Tibial artery (tissue), 4 donors: ENCODE measurements around the gene PKD2.

Experiments used
- DNase-seq, 2 donors: peaks; one replicate each; pipeline ENCODE4 v3.0.0-alpha.2; 2019
- H3K27ac ChIP-seq, 2 donors: fragments of 200-600 bp; sonication (generic) in 1 of 2; 1 replicate in 1 of 2; 2 replicates in 1 of 2; pipeline ENCODE4 v1.5.1; 2018 to 2019; ENCODE audit warnings: mild to moderate bottlenecking in 1 of 2
- H3K27me3 ChIP-seq, 2 donors: fragments of 200-600 bp; sonication (generic) in 1 of 2; one replicate each; pipeline versions ENCODE4 v1.5.1 to v1.6.0; 2016 to 2019
- H3K36me3 ChIP-seq, 3 donors: fragments of 200-600 bp; sonication (generic) in 2 of 3; one replicate each; pipeline ENCODE4 v1.5.1; 2016 to 2019; ENCODE audit warnings: mild to moderate bottlenecking in 2 of 3
- H3K4me1 ChIP-seq, 4 donors: fragments of 200-600 bp; sonication (generic) in 2 of 4; 1 replicate in 3 of 4; 2 replicates in 1 of 4; pipeline ENCODE4 v1.5.1; 2016 to 2019
- H3K4me3 ChIP-seq, 2 donors: fragments of 200-600 bp; sonication (generic) in 1 of 2; 1 replicate in 1 of 2; 2 replicates in 1 of 2; pipeline ENCODE4 v1.5.1; 2018 to 2019; ENCODE audit warnings: mild to moderate bottlenecking in 2 of 2
- H3K9me3 ChIP-seq, 3 donors: fragments of 200-600 bp; sonication (generic) in 1 of 3; one replicate each; pipeline ENCODE4 v1.5.1; 2016 to 2019
- intact Hi-C: fragments of 100-400 bp; cut with DNase I; formaldehyde crosslinking; loops from one replicate; pipeline ENCODE4 v1.15.0; 2023; ENCODE audit warnings: low total_unique reads
- TF ChIP-seq, protein P1 (sequence below), 2 experiments: fragments of 200-600 bp in 1 of 2; fragments of 450-650 bp in 1 of 2; IDR thresholded peaks; one replicate each; pipeline ENCODE4 v1.5.1; 2017 to 2019; ENCODE audit warnings: antibody characterized with exemption in 2 of 2, mild to moderate bottlenecking in 1 of 2, moderate library complexity in 1 of 2

Gene PKD2

DNA sequence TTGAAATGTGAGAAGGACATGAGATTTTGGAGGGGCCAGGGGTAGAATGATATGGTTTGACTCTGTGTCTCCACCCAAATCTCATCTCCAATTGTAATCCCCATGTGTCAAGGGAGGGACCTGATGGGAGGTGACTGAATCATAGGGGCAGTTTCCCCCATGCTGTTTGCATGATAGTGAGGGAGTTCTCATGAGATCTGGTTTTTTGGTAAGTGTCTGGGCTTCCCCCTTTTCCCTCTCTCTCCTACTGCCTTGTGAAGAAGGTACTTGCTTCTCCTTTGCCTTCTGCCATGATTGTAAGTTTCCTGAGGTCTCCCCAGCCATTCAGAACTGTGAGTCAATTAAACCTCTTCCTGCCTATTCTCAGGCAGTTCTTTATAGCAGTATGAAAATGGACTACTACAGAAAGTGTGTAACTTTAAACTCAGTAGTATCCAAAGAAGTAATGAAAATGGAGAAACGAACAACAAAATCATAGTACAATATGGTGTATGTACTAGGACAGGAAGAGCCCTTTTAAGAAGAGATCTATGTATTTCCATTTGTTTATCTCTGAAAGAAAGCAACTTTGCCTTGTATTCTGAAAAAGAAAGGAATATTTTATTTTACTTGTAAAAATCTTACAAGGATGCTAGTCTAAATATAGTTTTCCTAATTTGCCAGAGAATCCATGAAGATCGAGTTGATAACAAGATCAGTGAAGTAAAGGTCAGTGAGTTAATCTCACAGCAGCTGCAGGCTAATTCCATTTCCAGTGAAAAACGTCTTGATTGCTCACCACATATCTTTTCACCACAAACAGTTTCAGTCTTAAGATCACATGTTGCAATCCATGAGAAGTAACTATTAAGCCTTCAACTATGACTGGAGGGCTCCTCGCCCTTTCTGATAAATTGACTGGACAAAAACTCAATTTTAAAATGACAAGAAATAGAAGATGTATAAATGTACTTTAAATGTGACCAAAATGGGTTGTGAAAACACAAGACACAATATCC lies 20.5 kb downstream of the PKD2 start:
- H3K27me3 ChIP-seq = no peaks in the 10 kb centered on the region
- no peaks in the 10 kb centered on the region for H3K9me3 ChIP-seq
- DNase-seq = no peak
- intact Hi-C loops = no loop called here
- H3K27ac ChIP-seq = peak overlapping the region; percentile 17 to 23
- TF ChIP-seq, protein P1, sequence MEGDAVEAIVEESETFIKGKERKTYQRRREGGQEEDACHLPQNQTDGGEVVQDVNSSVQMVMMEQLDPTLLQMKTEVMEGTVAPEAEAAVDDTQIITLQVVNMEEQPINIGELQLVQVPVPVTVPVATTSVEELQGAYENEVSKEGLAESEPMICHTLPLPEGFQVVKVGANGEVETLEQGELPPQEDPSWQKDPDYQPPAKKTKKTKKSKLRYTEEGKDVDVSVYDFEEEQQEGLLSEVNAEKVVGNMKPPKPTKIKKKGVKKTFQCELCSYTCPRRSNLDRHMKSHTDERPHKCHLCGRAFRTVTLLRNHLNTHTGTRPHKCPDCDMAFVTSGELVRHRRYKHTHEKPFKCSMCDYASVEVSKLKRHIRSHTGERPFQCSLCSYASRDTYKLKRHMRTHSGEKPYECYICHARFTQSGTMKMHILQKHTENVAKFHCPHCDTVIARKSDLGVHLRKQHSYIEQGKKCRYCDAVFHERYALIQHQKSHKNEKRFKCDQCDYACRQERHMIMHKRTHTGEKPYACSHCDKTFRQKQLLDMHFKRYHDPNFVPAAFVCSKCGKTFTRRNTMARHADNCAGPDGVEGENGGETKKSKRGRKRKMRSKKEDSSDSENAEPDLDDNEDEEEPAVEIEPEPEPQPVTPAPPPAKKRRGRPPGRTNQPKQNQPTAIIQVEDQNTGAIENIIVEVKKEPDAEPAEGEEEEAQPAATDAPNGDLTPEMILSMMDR (IDR thresholded peaks at IDR 0.05) = no peak
- no peak overlapping the region for H3K4me3 ChIP-seq
- H3K4me1 ChIP-seq = peaks cover 0 to 36% (median 6%) of the 10 kb centered on the region in 4 donors
- H3K36me3 ChIP-seq = peaks cover 17 to 46% (median 33%) of the 10 kb centered on the region in 3 donors

DNA sequence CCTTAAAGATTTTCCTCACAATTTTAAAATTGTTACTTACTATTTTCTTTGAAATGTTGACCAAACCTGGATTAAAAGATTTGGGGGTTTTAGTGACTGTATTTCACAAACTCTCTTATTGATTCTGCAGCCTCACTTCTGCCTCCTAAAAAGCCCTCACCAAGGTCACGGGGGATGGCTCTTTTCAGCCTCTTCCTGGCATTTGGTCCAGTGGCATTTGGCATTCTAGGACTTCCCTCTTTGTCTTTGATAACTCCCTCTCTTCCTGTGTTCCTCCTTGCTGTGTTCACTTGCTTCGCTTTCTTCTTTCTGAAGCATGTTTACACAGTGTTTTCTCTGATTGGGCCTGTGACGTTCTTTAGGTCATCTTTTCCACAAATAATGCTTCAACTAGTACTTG lies 21.5 kb downstream of the PKD2 start:
- Histone ChIP-seq H3K27me3 (no peaks in the 10 kb centered on the region), H3K4me1 (peaks cover 0 to 29% (median 6%) of the 10 kb centered on the region in 4 donors), H3K27ac (peak overlapping the region in 1 of 2 donors; percentile 17), H3K9me3 (no peaks in the 10 kb centered on the region), H3K4me3 (no peak overlapping the region), H3K36me3 (peaks cover 17 to 52% (median 33%) of the 10 kb centered on the region in 3 donors)
- intact Hi-C loops = no loop called here
- no peak for DNase-seq
- TF ChIP-seq, protein P1 (IDR thresholded peaks at IDR 0.05) = no peak

DNA sequence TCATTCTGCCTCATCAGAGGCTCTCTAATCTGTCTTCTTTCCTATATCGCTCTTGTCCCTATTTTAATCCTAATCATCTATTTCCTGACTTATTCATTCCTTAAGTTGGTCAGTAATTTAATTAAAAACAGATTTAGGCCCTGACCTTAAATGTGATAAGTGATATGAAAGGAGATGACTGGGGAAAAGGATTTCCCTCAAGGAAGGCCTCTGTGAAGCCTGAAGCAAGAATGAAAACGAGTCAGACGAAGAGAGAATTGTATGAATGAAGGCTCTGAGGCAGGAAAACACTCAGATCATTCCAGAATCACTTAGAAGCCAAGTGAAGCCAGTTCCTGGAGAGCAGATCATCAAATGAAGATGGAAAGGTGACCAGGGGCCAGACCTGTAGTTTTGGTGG lies 22.1 kb downstream of the PKD2 start:
- no peaks in the 10 kb centered on the region for H3K27me3 ChIP-seq
- H3K9me3 ChIP-seq = no peaks in the 10 kb centered on the region
- H3K27ac ChIP-seq = peak overlapping the region in 1 of 2 donors; percentile 9
- intact Hi-C loops = no loop called here
- H3K36me3 ChIP-seq = peaks cover 17 to 53% (median 33%) of the 10 kb centered on the region in 3 donors
- no peak overlapping the region for H3K4me3 ChIP-seq
- no peak for DNase-seq
- TF ChIP-seq, protein P1 (IDR thresholded peaks at IDR 0.05) = no peak
- H3K4me1 ChIP-seq = peaks cover 0 to 26% (median 6%) of the 10 kb centered on the region in 4 donors

DNA sequence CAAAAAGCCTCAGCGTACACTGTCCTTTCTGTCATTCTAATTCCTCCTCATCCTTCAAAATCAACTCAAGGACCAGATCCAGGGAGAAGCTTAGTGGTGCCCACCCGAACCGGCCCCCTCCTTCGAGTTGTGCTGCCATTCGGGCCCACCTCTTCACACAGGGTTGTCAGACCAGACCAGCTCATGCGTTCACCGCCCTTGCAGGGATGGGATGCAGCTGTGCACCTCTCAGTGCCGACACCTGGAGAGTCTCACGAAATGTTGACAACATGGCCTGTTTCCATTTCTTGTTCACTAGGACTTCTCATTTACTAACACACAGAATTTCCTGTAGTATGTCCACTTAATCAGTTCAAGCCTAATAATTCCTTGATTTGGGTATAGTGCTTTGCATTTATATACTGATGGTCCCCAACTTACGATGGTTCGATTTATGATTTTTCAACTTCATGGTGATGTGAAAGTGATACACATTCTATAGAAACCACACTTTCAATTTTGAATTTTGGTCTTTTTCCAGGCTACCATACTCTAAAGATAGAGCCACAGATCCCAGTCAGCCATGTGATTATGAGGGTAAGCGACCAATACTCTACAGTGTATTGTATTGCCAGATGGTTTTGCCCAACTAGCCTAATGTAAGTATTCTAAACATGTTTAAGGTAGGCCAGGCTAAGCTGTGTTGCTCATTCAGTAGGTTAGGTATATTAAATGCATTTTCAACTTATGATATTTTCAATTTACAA lies 23.3 kb downstream of the PKD2 start:
- Histone ChIP-seq H3K36me3 (peaks cover 14 to 61% (median 39%) of the 10 kb centered on the region in 3 donors), H3K27me3 (no peaks in the 10 kb centered on the region), H3K27ac (no peak overlapping the region), H3K9me3 (no peaks in the 10 kb centered on the region), H3K4me3 (no peak overlapping the region), H3K4me1 (peaks cover 0 to 19% (median 6%) of the 10 kb centered on the region in 4 donors)
- intact Hi-C loops = loop anchor here (5.0 kb wide), 1 partner anchor 187 kb away; no protein-coding TSS in a partner anchor
- TF ChIP-seq, protein P1 (IDR thresholded peaks at IDR 0.05) = no peak
- DNase-seq = no peak

DNA sequence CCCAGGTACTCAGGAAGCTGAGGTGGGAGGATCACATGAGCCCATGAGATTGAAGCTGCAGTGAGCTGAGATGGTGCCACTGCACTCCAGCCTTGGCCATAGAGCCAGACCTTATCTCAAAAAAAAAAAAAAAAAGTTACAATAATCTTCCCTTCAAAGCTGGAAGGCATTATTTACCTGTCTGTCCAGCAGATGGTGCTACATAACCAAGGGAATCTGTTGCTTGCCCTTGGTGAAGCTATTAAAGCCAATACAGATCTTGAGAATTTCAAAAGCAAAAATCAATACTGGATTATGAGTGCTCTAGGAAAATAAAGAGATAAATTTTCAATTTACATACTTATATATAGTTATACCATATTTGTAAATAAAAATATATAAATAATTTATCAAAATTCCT lies 25.9 kb downstream of the PKD2 start:
- TF ChIP-seq, protein P1 (IDR thresholded peaks at IDR 0.05) = peak; percentile 48 to 55
- no peaks in the 10 kb centered on the region for H3K9me3 ChIP-seq
- intact Hi-C loops = loop anchor here (5.0 kb wide), 1 partner anchor 184 kb away; no protein-coding TSS in a partner anchor

More for the DNA sequence above, 25.9 kb downstream of the PKD2 start:
- Histone ChIP-seq H3K36me3 (peaks cover 24 to 72% (median 51%) of the 10 kb centered on the region in 3 donors), H3K4me3 (no peak overlapping the region), H3K27ac (no peak overlapping the region), H3K4me1 (peaks cover 0 to 9% (median 3%) of the 10 kb centered on the region in 4 donors), H3K27me3 (no peaks in the 10 kb centered on the region)
- no peak for DNase-seq
